Stimulated activated CD4-positive, alpha-beta T cell treated with anti-CD3 and anti-CD28 coated beads, Interleukin-12 subunit alpha, Interleukin-12 subunit beta, amount 100 ng/mL, for 4 hours (primary cell): ENCODE results near the gene IFTAP.

Experiments
- DNase-seq: peaks from one replicate; pipeline ENCODE4 v3.0.0-alpha.2; 2020

IFTAP gene

DNA sequence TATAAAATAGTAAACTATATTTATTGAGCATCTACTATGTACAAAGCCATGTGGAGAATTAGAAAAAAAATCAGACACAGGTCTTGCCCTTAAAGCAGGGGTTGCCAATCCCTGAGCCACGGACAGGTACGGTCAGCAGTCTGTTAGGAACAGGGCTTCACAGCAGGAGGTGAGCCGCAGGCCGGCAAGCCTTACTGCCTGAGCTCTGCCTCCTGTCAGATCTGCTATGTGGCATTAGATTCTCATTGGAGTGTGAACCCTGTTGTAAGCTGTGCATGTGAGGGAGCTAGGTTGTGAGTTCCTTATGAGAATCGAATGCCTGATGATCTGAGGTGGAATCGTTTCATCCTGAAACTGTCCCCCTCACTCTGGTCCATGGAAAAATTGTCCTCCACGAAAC lies 5.9 kb downstream of the IFTAP start:
- DNase-seq = no peak

DNA sequence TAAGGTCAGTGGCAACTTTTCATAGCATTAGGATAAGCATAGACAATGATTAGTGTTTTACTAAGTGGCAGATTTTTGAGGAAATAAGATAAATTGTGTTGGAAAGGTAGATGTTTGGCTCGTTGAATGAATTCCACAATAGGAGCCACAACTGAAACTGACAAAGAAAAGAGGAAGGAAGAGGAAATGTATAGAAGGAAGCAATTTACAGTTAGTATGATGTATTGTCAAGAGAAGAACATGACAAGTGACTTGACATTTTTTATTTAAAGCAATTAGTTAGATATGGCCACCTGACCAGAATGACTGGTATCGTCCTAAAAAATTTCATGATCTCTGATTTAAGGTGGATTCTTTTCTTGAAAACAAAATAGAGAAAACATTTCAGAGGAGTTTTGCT lies 6.9 kb downstream of the IFTAP start:
- DNase-seq = no peak

DNA sequence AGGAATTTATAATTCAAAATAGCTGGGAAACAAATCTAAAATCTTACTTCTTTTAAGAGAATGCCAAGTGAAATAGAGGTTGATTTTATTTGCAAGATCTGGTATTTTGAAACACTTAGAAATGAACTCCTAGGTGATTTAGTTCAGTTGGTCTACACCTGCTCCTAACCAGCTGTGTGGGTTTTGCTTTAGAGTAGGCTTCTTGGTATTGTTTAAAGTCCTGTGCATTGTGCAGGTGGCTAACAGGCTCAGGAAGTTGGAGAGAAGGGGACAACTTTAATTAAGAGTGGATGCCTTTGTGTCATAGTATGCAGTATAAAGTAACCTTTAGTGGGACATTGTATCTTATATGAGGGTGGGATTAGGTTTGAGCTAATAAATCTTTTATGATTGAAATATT lies 7.8 kb downstream of the IFTAP start:
- DNase-seq = no peak

DNA sequence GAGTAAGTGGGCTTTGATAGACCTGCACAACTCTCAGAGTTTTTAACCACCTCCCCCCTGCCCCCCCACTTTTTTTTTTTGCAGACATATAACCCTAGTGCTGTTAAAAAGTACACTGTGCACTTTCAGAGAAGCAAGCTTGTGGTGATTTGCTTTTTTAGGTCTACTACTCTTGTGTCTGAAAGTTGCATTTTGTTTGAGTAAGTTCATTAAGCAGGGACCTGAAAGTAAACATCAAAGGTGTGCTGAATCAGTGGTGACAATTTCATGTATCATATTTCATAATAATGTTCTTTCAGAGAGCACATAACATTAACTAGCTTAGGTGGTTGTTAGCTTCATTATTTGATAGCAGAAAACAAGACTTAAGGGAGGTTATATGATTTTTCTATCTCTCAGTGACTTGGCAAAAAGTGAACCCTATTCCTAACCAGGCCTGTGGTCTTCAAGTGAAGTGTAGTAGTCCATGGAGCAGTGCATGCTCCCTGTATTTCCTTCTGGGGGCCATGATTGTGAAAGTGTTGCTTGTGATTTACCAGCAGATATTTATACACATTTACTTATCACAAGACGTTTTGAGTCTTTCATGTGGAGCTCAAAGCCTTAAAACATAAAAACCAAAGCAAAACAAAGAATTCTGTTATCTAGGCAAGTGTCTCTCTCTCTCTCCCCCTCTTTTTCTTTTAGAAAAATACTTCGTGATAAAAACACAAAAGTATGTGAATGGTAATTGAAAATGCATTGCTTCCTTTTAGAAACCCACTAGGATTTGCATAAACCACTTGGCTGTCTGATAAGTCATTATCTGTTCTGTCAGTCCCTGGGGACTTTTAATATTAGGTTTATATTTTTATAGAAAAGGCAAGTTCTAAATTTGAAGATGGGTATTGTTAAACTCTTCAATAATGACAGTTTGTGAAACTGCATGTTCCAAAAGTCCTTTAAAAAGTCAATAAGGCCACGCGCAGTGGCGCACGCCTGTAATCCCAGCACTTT lies 11.2 kb downstream of the IFTAP start:
- no peak for DNase-seq

DNA sequence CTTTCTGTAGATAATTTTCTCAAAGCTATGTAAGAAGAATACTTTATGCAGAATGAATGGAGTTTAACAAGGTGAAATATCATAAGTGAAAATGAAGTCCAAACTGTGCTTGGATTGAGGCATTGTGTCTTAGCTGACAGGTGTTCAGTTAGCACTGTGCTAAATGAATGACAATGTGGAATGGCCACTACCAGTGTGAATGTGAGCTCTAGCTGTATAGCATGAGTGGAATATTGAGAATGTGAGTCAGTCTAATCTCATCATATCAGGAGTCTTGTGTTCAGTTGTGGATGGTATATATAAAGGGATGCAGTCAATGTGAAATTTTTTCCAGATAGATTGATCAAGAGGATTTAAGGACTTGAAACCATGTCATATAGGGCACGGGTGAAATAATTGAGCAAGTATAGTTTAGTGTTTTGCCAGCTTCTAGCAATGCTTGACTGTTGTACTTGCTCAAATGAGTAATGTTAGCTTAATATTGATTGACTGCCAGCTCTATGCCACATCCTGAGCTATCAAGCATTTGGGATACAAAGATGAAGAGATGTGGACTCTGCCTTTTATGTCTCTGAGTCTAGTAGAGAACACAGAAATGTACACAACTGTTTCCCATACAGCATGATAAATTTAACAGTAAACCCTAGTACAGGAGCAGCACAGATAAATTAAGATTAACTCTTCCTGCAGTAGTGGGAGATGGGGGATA lies 14.3 kb downstream of the IFTAP start:
- no peak for DNase-seq

DNA sequence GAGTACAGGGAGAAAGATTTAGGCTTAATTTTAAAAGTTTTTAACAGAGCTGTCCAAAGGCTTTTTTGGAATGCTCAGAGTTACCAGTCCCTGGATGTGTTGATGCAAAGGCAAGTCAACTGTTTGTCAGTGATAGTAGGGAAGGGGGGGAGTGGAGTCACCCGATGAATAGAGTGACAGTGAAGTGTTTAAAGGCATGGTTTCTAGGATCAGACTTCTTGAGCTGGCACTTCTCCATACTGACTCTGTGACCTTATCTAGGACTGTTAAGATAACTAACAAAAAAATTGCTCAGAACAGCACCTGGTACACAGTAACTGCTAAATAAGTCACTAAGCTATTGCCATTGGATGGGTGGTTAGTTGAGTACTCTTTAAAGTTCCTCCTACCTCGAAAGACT lies 15.1 kb downstream of the IFTAP start:
- no peak for DNase-seq

DNA sequence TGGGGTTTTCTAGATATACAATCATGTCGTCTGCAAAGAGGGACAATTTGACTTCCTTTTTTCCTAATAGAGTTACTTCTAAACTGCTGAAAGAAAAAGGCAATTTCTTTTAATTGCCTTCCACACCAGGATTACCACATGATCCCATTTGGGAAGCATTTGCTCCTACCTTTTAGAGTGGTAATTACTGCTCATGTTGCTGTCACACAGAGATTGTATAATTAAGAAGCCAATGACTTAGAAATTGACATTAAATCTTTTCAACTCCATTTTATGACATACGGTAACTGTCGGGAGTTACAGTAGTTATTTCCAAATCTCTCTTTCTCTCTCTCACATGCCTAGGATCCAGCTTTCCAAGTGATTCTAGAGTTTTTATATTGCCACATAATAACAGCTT lies 21.5 kb downstream of the IFTAP start:
- DNase-seq = no peak

DNA sequence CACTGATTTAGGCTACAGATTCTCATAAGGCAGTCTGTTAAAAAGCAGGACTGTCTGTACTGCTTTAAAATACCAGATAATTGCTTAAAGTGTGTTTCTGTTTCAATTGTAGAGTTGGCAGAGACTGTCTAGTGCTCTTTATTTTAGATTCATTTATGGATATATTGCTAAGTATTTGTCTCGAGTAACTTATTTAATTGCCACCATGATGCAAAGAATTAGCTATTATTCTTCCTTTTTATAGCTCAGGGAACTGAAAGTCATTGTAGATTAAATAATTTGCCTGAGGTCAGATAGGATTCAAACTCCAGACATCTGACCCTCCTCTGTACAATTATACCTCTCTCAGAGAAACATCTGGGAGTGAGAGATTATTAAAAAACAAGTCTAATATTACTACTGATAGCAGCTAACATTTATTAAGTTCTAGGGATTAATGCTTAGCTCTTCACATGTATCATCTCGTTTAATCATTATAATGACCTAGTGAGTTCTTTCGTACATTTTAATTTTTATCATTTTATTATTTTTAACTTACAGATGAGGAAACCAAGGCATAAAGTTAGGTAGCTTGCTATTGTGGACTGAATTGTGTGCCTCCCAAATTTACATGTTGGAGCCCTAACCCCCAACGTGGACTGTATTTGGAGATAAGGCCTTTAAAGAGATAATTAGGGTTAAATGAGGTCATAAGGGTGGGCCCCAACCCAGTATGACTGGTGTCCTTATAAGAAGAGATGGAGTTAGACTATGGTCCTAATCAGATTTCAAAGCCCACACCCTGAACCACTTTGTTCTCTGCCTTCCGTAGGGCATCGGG lies 23.5 kb downstream of the IFTAP start:
- DNase-seq = no peak

DNA sequence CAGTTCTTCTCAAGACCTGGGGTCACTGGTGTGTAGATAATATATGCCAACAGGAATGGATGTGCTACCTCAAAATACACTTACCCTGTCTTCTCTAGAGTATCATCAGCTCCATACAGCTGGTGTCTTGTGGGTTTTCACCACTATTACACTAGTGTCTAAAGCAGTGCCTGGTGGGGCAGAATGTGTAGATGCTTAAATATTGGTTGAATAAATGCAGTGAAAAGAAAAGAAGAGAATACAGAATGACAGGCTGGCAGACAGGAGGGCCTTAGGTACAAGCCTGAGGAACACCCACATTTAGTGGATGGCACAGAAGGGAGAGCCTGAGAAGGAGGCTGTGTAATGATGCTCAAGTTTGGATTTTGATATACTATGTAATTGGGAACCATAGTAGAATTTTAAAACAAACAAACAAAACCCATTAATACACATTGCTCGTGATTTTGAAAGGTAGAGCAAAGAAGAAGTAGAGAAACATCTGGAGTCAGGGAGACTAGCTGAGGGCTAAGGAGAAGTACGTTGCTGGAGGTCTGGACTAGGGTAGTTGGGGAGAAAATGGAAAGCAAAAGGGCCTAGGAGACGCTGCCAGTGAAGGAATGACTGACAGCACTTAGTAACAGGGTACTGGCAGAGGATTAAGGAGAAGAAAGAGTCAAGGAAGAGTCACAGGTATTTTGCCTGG lies 24.2 kb downstream of the IFTAP start:
- DNase-seq = no peak

DNA sequence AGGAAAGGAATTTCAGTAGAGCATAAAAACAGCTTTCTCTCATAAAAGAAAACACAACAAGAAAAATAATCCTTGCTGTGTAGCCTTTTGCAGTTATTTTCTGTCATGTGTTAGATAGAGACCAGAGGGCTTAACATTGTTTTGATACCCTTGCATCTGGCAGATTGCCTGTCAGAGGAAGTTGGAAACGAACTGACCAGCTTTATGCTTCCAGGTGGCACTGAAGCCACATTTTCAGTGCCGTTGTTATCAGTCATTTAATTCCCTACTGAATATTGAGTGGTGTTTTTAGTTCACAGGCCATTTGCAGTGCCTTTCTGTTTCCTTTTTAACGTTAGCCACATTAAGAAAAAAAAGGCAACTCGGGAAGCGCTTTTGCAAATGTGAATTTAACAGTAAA lies 25.2 kb downstream of the IFTAP start:
- no peak for DNase-seq

DNA sequence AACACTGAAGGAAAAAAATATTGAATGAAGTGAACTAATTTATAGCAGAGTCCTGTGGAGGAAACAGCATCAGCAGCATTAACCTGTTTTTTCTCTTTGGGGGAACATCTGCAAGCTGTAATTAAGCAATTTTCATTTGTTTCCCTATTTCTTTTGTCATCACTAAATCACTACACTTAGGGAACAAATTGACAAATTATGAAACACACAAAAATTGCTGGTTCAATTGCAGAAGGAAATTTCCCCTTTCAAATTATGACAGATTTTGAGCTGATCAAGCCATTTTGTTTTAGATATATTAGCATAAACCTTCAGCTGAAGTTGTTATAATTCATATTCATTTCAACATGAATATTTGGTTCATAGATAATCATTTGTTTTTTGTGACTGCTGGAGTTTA lies 25.9 kb downstream of the IFTAP start:
- DNase-seq = no peak

DNA sequence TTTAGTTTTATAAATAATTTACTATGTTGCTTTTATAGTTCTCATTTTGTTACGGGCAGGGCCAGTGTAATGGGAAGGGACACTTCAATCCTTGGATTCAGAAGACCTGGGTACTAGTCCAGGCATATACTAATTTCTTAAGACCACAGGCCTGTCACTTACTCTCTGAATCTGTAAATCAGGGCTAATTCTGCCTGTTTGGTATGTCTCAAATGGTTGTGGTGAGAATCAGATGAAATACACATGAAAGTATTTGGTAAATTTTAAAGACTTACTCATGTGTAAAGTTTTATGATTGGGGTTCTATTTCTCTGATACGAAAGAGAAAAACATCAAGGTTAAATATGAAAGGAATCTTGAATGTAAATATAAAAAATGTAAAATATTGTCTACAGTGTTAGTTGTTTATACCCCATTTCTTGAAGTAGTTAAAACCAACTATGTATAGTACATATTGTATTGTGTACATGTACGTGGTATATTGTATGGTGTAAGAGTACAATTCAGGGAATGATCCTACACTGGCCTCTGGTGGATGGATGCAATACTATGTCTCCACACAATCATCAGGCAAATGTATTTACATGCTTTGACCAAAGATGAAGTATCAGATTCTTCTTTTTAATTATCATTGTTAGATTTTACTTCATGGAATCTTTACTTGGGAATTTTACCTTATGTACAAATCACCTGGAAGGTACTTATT lies 28.3 kb downstream of the IFTAP start:
- no peak for DNase-seq

DNA sequence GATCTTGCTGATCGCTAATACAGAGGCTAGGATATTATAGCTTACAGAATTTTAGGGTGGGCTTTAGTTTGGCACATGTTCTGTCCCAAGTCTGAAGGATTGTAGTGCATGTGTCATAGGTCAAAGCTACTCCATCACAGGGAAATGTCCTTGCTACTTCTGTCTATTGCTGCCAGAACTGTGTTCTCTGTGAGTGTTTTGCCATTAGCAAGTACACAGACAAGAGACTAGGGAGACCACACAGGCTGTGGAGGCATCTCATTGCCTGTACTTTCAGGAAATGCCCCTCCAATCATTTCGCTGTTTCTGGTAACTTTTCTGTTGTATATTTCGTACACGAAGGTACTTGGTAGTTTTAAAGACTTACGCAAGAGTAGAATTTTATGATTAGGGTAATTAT lies 29.2 kb downstream of the IFTAP start:
- no peak for DNase-seq

DNA sequence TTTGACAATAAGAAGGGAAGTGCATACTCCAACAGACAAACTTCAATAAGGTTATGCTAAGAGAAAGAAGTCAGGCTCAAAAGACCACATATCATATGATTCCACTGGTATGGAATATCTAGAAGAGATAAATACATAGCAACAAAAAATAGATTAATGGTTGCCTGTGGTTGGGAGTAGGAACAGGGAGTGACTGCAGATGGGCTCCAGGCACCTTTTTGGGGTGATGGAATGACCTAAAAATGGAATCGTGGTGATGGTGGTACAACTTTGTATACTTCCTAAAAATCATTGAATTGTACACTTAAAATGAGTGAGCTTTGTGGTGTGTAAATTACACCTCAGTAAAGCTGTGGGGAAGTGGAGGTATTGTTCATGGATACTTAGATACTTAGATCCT lies 32.7 kb downstream of the IFTAP start:
- no peak for DNase-seq

DNA sequence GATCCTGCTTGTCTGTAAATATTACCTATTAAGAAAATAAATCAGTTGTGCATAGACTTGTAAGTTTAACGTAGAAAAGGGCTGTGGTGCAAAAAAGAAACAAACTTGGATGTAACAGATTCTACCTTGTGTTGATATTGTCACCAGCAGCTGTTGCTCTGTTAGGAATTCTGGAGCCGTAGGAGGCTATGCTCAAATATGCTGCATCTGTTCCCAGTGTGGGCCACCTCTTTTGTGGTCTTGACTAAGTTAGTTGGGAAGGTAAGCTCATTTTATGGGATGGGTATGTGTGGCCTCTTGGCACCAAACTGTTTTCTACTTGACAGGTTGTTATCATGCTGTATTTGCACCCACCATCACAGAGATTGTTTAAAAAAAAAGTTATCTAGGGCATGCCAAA lies 33.2 kb downstream of the IFTAP start:
- DNase-seq = no peak

DNA sequence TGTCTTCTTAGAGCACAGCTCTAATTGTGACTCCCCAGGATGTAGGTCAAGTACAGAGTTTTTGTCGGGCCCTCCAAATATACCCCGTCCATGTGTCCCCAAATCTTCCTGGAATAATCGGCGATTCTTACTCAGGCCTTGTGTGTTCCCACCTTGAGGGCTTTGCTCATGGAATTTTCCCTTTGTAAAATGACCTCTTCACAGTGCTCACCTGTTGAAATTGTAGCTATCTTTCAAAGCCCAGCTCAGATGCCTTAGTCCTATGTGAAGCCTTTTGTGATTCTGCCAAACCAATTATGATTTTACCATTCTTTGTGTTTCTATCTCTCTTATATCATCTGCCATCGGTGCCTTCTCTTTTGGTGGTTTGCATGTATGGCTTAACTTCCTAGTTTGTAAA lies 33.8 kb downstream of the IFTAP start:
- no peak for DNase-seq

DNA sequence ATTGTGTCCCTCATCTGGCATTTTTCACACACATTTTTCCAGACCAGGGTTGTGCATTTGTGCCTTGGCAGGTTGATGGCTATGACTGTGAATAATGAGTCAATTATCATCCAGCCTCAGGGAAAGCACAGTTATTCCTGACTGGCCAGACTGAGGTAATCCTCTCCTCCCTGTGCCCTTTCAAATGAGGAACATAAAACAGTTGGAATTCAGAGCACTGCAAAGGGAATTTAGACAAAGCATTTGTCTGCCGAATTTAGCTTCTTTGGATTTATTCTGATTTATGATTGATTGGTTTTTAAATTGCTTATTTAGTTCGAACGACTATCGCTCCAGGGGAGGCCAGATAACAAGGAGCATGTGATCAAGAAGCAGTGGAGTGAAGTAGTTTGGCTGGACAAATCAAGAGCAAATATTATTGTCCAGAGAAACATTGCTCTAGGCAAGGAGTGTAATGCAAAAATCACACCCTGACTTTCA lies 34.5 kb downstream of the IFTAP start:
- DNase-seq = no peak

DNA sequence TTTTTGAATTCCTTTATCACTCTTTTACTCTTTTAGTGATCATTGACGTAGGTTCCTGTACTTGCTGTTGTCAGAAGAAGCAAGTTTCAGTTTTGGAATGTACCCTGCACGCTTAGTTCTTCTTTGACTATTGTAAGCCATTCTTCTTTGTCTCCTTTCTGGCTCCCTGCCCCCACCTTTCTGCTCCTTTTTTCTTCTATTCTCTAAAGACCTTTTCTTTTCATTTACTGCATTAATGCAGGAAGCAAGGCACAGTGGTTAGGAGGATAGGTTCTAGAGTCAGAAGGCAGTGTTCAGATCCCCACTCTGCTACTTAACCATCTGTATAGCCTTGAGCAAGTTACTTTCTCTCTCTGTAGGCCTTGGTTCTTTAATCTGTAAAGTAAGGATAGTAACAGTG lies 37.5 kb downstream of the IFTAP start:
- no peak for DNase-seq

DNA sequence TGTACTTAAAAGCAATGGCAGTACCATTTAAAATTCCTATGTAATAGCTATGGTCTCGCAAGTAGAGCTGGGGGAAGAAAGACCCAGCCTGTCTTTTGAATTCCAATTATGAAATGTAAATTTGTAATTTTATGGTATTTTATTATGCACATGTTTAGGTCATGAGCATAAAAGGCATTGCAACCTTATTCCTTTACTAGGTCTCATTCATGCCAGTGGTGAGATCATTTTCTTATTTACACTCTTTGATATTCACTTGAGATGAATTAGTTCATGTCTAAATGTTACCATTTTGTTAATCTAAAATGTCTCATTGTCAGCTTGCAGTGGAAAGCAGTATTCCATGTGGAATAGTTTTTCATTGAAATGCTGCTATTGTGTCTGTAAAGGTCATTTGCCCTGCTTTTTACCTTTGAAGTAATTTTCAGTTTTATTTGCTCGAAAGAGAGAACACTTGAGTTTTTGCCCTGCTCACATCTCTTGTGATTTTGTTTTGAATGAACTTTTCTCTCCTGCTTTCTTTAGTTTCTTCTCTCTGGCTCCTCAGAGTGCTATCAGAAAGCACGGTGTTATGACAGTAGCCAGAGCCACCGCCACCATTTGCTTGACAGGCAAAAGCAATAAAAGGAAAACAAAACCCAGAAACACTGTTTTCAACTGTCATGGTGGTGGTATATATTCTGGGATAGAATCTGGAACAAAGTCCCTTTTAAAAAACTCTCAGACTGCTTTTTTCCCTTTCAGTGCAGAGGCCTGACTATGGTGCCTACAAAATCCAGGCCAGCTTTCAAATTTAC lies 41.0 kb downstream of the IFTAP start:
- DNase-seq = no peak

DNA sequence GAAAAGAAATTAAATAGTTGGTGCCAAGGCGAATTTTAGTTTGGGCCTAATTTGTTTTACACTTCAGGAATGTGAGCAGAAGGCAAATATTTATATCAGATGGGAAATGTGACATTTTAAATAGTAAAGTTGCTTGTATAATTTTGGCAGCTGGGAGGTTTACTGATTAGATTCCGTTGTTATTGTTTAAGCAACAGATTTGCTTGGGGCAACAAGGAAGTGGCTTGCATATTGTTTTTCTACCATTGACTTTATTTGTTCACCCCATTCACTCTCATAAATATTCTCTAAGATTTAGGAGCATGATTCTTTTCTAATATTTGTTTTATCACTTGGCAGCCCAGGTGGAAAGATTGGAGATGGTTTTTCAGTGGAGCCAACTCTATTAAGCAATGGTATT lies 44.3 kb downstream of the IFTAP start:
- no peak for DNase-seq

DNA sequence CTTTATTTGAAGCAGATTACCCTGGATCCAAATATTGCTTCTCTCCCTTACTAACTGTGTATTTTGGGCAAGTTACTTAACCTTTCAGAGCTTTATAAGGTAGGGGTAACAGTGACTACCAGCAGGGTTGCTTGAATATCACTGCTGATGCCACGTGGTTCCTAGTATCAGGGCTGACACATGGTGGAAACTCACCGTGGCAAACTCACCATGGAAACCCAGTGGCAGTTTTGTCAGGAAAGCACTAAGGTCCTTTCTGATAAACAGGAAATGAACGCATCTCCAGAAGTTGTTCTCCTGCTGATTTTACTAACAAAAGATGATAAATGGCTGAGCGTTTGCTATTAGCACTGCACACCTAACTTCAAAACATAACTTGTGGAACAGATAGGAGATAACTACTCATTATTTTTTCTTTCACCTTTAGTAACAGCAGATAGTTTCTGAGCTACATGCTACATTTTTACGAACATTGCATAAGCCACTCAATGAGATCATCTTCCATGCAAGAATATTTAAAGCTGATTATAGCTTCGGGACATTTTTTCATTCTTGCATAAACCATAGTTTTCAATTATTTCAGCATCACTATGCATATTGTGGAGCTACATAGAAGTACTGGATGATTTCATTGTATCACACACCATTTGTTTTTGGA lies 63.4 kb downstream of the IFTAP start:
- no peak for DNase-seq
